ENCODE data around the gene DNAJB14. TPM values are rescaled to one million over a fixed set of nuclear protein-coding genes. Genes with fewer than 3 reads are reported as not detected.

DNAJB14 gene
- total and polyA plus RNA-seq, 2 of the 13 experiments (the other 11 are each of a cell fraction or from before 2014, with no cell fraction given), result 9.1 to 38.1 TPM

DNA sequence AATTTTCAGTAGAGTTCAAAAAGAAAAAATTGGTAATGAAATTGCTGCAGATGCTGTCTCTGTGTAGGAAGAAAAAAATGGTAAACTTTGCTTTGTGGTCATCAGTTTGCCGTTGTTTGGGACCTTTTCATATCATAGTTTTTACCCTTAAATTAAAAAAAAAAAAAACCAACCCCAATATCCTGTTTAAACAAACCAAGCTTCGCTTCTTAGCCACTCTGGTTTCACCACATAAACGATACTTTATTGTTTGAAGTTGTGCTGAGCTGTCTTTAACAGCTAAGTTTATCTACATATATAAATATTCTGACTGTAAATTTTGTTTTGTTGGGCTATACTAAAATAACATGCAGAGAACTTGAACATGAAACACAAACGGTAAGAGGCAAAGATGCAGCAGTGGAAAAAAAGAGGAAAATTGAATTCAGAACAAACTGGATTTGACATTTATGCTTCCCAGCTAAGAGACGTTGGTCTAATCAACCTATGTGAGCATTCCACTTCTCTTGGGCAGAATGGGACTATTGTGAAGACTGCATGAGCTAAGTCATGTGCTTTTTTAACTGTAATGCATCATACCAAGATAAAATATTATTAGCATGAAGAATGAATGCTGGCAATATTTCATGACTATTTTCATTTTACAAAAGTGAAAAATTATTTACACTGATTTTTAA lies 19.4 kb upstream of the DNAJB14 start (continued):
- no peak for TF ChIP-seq IRF9 (CRISPR knock-in tag; IDR thresholded peaks at IDR 0.05; ENCODE audit: borderline replicate concordance)

DNA sequence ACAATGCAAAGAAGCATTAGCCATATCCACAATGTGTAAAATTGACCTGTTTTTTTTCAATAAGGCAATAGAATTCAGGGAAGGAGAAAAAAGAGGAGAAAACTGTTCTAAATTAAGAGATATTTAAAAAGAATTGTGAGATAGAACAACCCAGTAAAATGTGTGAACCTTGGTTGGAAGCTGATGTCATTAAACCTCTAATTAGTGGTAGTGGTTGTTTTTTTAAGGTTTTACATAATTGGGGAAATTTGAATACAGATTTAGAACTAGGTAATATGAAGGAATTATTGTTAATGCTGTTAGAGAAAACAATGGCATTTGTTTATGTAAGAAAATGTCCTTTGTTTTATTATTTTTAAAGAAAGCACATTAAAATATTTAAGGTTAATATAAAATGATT lies 18.8 kb upstream of the DNAJB14 start:
- Histone ChIP-seq H3K4me2 (ENCODE audit: low read depth, low read length) (no peak overlapping the region), H2AFZ (ENCODE audit: low read length) (no peak overlapping the region), H3K4me1 (ENCODE audit: insufficient read depth, low read length) (no peaks in the 10 kb centered on the region), H3K27me3 (ENCODE audit: control insufficient read depth in 1 of 2, insufficient read depth in 2 of 2, low read length in 2 of 2) (no peaks in the 10 kb centered on the region), H3K9me3 (ENCODE audit: low read length) (no peaks in the 10 kb centered on the region), H3K27ac (ENCODE audit: extremely low read length, insufficient read depth, low read length) (no peak overlapping the region), H3K4me3 (replicated peaks in 1 of 3; ENCODE audit: insufficient read depth in 1 of 3, low read depth in 2 of 3, low read length in 3 of 3) (no peak overlapping the region), H3K9ac (ENCODE audit: insufficient read depth, low read depth, low read length) (no peak overlapping the region), H3K36me3 (replicated peaks in 1 of 2; ENCODE audit: control insufficient read depth in 1 of 2, insufficient read depth in 2 of 2, low read length in 2 of 2) (no peaks in the 10 kb centered on the region), H3K79me2 (ENCODE audit: insufficient read depth, low read length) (no peaks in the 10 kb centered on the region), H4K20me1 (ENCODE audit: insufficient read depth, low read length) (no peaks in the 10 kb centered on the region)
- CTCF ChIA-PET (ENCODE audit: low intra/inter-chr PET ratio, low total read pairs), result no interaction called here
- POLR2A ChIA-PET, result no interaction called here
- FAIRE-seq (no peak), DNase-seq (ENCODE audit: low spot score) (no peak), ATAC-seq (no peak)
- no TSS peak for BruUV-seq (replicated peaks)
- in situ Hi-C loops (cut with HindIII; ENCODE audit: extremely low pct_ligation_motif_present, low pct_unique_long_range_greater_than_20kb), result no loop called here
- intact Hi-C loops (cut with micrococcal nuclease; ENCODE audit: unreplicated experiment), result no loop called here
- no peak for TF ChIP-seq TARDBP (CRISPR knock-in tag; IDR thresholded peaks at IDR 0.05)
- TF ChIP-seq PAXIP1 (CRISPR knock-in tag; conservative IDR thresholded peaks at IDR 0.05), result no peak
- TF ChIP-seq ZNF598 (CRISPR knock-in tag; IDR thresholded peaks at IDR 0.05; ENCODE audit: borderline replicate concordance), result no peak
- no peak for TF ChIP-seq HMG20A (CRISPR knock-in tag; IDR thresholded peaks at IDR 0.05; ENCODE audit: borderline replicate concordance)
- TF ChIP-seq ZBTB7B (CRISPR knock-in tag; IDR thresholded peaks at IDR 0.05), result no peak
- no peak for TF ChIP-seq ZNF225 (CRISPR knock-in tag; IDR thresholded peaks at IDR 0.05)
- no peak for TF ChIP-seq SPEN (CRISPR knock-in tag; IDR thresholded peaks at IDR 0.05; ENCODE audit: low read depth)
- TF ChIP-seq, protein P1, sequence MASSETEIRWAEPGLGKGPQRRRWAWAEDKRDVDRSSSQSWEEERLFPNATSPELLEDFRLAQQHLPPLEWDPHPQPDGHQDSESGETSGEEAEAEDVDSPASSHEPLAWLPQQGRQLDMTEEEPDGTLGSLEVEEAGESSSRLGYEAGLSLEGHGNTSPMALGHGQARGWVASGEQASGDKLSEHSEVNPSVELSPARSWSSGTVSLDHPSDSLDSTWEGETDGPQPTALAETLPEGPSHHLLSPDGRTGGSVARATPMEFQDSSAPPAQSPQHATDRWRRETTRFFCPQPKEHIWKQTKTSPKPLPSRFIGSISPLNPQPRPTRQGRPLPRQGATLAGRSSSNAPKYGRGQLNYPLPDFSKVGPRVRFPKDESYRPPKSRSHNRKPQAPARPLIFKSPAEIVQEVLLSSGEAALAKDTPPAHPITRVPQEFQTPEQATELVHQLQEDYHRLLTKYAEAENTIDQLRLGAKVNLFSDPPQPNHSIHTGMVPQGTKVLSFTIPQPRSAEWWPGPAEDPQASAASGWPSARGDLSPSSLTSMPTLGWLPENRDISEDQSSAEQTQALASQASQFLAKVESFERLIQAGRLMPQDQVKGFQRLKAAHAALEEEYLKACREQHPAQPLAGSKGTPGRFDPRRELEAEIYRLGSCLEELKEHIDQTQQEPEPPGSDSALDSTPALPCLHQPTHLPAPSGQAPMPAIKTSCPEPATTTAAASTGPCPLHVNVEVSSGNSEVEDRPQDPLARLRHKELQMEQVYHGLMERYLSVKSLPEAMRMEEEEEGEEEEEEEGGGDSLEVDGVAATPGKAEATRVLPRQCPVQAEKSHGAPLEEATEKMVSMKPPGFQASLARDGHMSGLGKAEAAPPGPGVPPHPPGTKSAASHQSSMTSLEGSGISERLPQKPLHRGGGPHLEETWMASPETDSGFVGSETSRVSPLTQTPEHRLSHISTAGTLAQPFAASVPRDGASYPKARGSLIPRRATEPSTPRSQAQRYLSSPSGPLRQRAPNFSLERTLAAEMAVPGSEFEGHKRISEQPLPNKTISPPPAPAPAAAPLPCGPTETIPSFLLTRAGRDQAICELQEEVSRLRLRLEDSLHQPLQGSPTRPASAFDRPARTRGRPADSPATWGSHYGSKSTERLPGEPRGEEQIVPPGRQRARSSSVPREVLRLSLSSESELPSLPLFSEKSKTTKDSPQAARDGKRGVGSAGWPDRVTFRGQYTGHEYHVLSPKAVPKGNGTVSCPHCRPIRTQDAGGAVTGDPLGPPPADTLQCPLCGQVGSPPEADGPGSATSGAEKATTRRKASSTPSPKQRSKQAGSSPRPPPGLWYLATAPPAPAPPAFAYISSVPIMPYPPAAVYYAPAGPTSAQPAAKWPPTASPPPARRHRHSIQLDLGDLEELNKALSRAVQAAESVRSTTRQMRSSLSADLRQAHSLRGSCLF (CRISPR knock-in tag; IDR thresholded peaks at IDR 0.05; ENCODE audit: borderline replicate concordance), result no peak
- TF ChIP-seq, protein P2, sequence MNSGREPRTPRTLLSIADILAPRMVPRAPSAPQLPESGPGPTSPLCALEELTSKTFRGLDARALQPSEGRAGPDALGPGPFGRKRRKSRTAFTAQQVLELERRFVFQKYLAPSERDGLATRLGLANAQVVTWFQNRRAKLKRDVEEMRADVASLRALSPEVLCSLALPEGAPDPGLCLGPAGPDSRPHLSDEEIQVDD (CRISPR knock-in tag; IDR thresholded peaks at IDR 0.05; ENCODE audit: borderline replicate concordance), result no peak
- no peak for TF ChIP-seq YEATS4 (CRISPR knock-in tag; IDR thresholded peaks at IDR 0.05; ENCODE audit: borderline replicate concordance)
- TF ChIP-seq ZMYM3 (CRISPR knock-in tag; IDR thresholded peaks at IDR 0.05), result no peak

Data from HepG2 (cell line).